NCI-H1417 treated with DMSO at 0.1 percent for 48 hours (cell line): ENCODE data around the gene ACTL6A.
"Not testable (repeated sequence)": the region's sequence is repeated elsewhere in the genome, so short reads cannot be mapped to it uniquely, and the experiment has no call there.

Experiments
- DNase-seq: peaks from one replicate; lab custom pipeline; 2025; lab: John Stamatoyannopoulos, UW

ACTL6A gene

GRCh38 chr3:179562591-179563270, at the start of gene ACTL6A:
Gene ACTL6A (plus strand): TSS chr3:179562926. CDS start chr3:179563093, 167 bp downstream.
- peak; percentile 99 for DNase-seq

- DNase-seq: no peak
Measured at GRCh38 chr3:179513862-179514261, 48.9 kb upstream of the ACTL6A start.

- not testable (repeated sequence) for DNase-seq
Measured at GRCh38 chr3:179516461-179517251, 46.1 kb upstream of the ACTL6A start.

GRCh38 chr3:179526482-179526881, 36.2 kb upstream of the ACTL6A start:
- no peak for DNase-seq

- DNase-seq: no peak
Measured at GRCh38 chr3:179526989-179527391, 35.7 kb upstream of the ACTL6A start.

GRCh38 chr3:179528772-179529171, 34.0 kb upstream of the ACTL6A start:
- DNase-seq: no peak

GRCh38 chr3:179531576-179531975, 31.1 kb upstream of the ACTL6A start:
- DNase-seq: no peak

- DNase-seq: no peak
Measured at GRCh38 chr3:179533274-179533673, 29.5 kb upstream of the ACTL6A start.

- no peak for DNase-seq
Measured at GRCh38 chr3:179536256-179536655, 26.5 kb upstream of the ACTL6A start.

- no peak for DNase-seq
Measured at GRCh38 chr3:179541094-179541493, 21.6 kb upstream of the ACTL6A start.

- no peak for DNase-seq
Measured at GRCh38 chr3:179541596-179541995, 21.1 kb upstream of the ACTL6A start.

GRCh38 chr3:179542375-179542774, 20.4 kb upstream of the ACTL6A start:
- no peak for DNase-seq

GRCh38 chr3:179544981-179545645, 17.6 kb upstream of the ACTL6A start:
- DNase-seq: no peak

- DNase-seq: no peak
Measured at GRCh38 chr3:179546814-179547241, 15.9 kb upstream of the ACTL6A start.

GRCh38 chr3:179551349-179552105, 11.2 kb upstream of the ACTL6A start:
- DNase-seq: no peak

- DNase-seq: no peak
Measured at GRCh38 chr3:179558742-179559364, 3.9 kb upstream of the ACTL6A start.

- no peak for DNase-seq
Measured at GRCh38 chr3:179560791-179561190, 1.9 kb upstream of the ACTL6A start.

- DNase-seq: no peak
Measured at GRCh38 chr3:179563271-179563783, 601 bp downstream of the ACTL6A start.

GRCh38 chr3:179565496-179565895, 2.8 kb downstream of the ACTL6A start:
- DNase-seq: no peak

- no peak for DNase-seq
Measured at GRCh38 chr3:179580992-179581391, 18.3 kb downstream of the ACTL6A start.

- DNase-seq: no peak
Measured at GRCh38 chr3:179589143-179589542, 26.4 kb downstream of the ACTL6A start.
